ENCODE measurements around the gene NRTN.

GRCh38 chr19:5850189-5850588 is 45.3 kb downstream of the NRTN start:
- TF ChIP-seq ZFX (CRISPR knock-in tag; IDR thresholded peaks at IDR 0.05; ENCODE audit: low read depth) (no peak), CTCF (CRISPR knock-in tag; IDR thresholded peaks at IDR 0.05) (no peak), FOXK1 (CRISPR knock-in tag; IDR thresholded peaks at IDR 0.05; ENCODE audit: borderline replicate concordance, low read depth) (no peak), KLF13 (CRISPR knock-in tag; IDR thresholded peaks at IDR 0.05) (no peak), MXI1 (IDR thresholded peaks at IDR 0.05; ENCODE audit: borderline replicate concordance, low read depth, low read length) (no peak), SNAPC2 (CRISPR knock-in tag; IDR thresholded peaks at IDR 0.05) (no peak), ZNF883 (CRISPR knock-in tag; IDR thresholded peaks at IDR 0.05; ENCODE audit: not compliant biosample characterization) (no peak)
